Measurements from ENCODE around the gene ACTL8.
"Not testable (repeated sequence)": the region's sequence is repeated elsewhere in the genome, so short reads cannot be mapped to it uniquely, and the experiment has no call there.

The ACTL8 gene

GRCh38 chr1:17743008-17743647 lies 12.0 kb upstream of the ACTL8 start:
- intact Hi-C loops (cut with micrococcal nuclease) = no loop called here
- H3K27me3 Mint-ChIP-seq = peaks cover 26% of the 10 kb centered on the region
- no peak overlapping the region for H3K4me3 Mint-ChIP-seq
- H3K36me3 Mint-ChIP-seq (ENCODE audit: low read depth) = no peaks in the 10 kb centered on the region
- H3K4me1 Mint-ChIP-seq (ENCODE audit: low read depth) = no peaks in the 10 kb centered on the region
- no peaks in the 10 kb centered on the region for H3K9me3 Mint-ChIP-seq
- H3K27ac Mint-ChIP-seq = no peak overlapping the region

DNA sequence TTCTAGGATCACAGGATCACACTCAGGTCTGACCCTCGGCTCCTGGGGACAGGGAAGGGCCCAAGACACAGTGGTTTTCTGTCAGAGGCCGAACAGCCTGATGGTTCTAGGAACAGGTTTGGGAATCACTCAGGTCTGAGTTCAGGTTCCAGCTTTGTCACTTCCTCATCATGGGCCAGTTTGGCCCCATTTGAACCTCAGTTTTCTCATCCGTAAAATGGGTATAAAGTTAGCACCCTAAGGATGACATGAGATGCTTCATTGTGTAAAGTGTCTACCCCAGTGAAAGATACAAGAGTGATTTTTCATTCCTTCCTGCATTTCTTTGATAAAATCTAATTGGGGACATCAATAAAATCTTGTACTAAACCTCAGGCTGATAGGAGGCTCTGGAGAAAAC lies 11.2 kb upstream of the ACTL8 start:
- Mint-ChIP-seq H3K27me3 (peaks cover 26% of the 10 kb centered on the region), H3K4me1 (ENCODE audit: low read depth) (no peaks in the 10 kb centered on the region), H3K9me3 (no peaks in the 10 kb centered on the region), H3K27ac (no peak overlapping the region), H3K4me3 (no peak overlapping the region), H3K36me3 (ENCODE audit: low read depth) (no peaks in the 10 kb centered on the region)
- intact Hi-C loops (cut with micrococcal nuclease) = no loop called here

DNA sequence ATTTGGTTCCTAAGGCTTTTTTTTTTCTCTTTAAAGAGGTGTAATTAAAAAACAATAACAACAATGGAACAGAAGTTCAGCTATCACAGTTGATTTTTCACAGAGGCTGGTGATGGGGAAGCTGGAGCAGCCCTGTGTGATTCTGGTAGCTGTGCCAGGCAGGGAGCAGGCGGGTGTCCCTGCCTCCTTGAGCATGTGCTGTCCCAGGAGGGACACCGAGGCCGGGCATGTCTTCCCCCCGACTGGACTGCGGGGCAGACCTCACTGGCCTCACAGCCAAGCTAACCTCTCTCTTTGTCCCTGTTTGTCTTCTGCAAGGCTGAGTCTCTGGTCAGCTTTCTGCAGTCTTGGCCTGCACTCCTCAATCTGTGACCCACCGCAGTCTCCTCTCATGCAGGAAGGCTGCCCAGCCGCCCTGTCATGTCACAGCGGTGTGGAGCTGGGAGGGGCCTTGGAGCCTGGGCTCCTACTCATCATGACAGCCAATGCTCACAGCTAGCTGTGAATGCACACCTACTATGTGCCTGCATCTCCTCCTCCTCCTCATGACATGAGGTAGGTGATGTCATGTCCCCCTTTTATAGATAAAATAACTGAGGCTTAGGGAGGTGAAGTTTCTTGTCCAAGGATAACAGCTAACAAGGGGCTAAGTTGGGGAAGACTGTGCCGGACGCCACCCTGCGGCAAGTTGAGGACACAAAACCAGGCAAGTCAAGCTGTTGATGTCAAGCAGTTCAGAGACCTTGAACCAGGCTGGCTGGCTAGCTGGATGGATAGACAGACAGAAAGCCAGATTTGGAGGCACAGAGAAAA lies 10.3 kb upstream of the ACTL8 start:
- intact Hi-C loops (cut with micrococcal nuclease) = no loop called here
- Mint-ChIP-seq H3K9me3 (no peaks in the 10 kb centered on the region), H3K36me3 (ENCODE audit: low read depth) (no peaks in the 10 kb centered on the region), H3K4me3 (no peak overlapping the region), H3K27me3 (peaks cover 25% of the 10 kb centered on the region), H3K4me1 (ENCODE audit: low read depth) (no peaks in the 10 kb centered on the region), H3K27ac (no peak overlapping the region)

DNA sequence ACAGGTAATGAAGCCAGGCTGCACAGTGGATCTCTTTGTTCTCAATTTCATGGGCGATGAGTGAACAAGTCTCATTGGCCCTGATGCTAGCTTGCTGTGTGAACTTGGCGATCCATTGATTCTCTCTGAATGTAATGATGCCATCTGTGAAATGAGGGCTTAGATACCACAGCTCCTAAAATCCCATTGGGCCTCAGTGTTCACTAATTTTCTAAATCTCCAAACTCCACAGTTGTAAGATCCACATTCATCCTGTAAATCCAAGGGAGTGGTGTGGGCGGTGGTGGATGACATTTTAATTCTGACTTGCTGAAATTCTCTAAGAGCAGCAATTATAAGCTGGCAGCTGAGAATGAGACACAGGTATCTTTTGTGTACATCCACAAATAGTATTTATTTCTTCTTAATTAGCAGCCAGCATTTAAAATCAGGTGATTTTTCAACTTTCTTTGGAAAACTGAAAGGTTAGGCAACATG lies 9.6 kb upstream of the ACTL8 start:
- intact Hi-C loops (cut with micrococcal nuclease) = no loop called here
- Mint-ChIP-seq H3K9me3 (no peaks in the 10 kb centered on the region), H3K27ac (no peak overlapping the region), H3K4me3 (no peak overlapping the region), H3K4me1 (ENCODE audit: low read depth) (no peaks in the 10 kb centered on the region), H3K27me3 (peaks cover 23% of the 10 kb centered on the region), H3K36me3 (ENCODE audit: low read depth) (no peaks in the 10 kb centered on the region)

DNA sequence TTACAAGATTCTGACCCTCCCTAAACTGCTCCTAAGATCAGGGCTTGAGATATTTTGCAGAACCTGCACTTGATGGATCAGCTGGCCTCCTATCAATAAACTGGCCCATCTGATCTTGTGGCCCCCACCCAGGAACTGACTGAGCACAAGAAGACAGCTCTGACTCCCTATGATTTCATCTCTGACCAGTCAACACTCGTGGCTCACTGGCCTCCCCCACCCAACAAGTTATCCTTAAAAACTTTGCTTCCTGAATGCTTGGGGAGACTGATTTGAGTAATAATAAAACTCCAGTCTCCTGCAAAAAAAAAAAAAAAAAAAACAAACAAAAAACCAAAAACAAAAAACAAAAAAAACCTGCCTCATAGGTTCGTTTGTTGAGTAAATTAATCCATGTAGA lies 8.9 kb upstream of the ACTL8 start:
- H3K27ac Mint-ChIP-seq; H3K4me3 Mint-ChIP-seq; H3K4me1 Mint-ChIP-seq (ENCODE audit: low read depth); H3K9me3 Mint-ChIP-seq; intact Hi-C loops (cut with micrococcal nuclease); H3K36me3 Mint-ChIP-seq (ENCODE audit: low read depth): not testable (repeated sequence)
- H3K27me3 Mint-ChIP-seq = peaks cover 20% of the 10 kb centered on the region

DNA sequence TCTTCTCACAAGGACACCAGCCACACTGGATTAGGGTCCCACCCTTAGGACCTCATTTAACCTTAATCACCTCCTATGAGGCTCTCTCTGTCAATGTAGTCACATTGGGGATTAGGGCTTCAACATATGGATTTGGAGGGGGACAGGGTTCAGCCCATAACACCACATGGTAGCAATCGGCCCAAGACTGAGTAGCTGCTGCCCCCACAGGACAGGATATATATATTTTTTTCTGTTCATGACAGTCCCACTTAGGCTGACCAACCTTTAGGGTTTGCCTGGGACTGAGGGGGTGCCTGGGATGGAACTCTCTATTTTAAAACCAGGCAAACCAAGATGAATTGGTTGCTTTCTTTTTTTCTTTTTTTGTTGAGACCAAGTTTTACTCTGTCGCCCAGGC lies 8.2 kb upstream of the ACTL8 start:
- Mint-ChIP-seq H3K9me3 (no peaks in the 10 kb centered on the region), H3K27ac (no peak overlapping the region)
- intact Hi-C loops (cut with micrococcal nuclease) = no loop called here

GRCh38 chr1:17750333-17750732 lies 4.8 kb upstream of the ACTL8 start:
- Mint-ChIP-seq H3K27me3 (peaks cover 3% of the 10 kb centered on the region), H3K27ac (no peak overlapping the region)

More for the DNA sequence above, 8.2 kb upstream of the ACTL8 start:
- Mint-ChIP-seq H3K27me3 (peaks cover 17% of the 10 kb centered on the region), H3K4me1 (ENCODE audit: low read depth) (no peaks in the 10 kb centered on the region), H3K36me3 (ENCODE audit: low read depth) (no peaks in the 10 kb centered on the region), H3K4me3 (no peak overlapping the region)

GRCh38 chr1:17752356-17752755 lies 2.8 kb upstream of the ACTL8 start:
- Mint-ChIP-seq H3K27me3 (no peaks in the 10 kb centered on the region), H3K4me3 (no peak overlapping the region), H3K27ac (no peak overlapping the region), H3K36me3 (ENCODE audit: low read depth) (no peaks in the 10 kb centered on the region), H3K4me1 (ENCODE audit: low read depth) (no peaks in the 10 kb centered on the region), H3K9me3 (peaks cover 35% of the 10 kb centered on the region)
- intact Hi-C loops (cut with micrococcal nuclease) = no loop called here

More at GRCh38 chr1:17750333-17750732, 4.8 kb upstream of the ACTL8 start:
- intact Hi-C loops (cut with micrococcal nuclease) = no loop called here
- peaks cover 15% of the 10 kb centered on the region for H3K9me3 Mint-ChIP-seq
- no peak overlapping the region for H3K4me3 Mint-ChIP-seq
- H3K36me3 Mint-ChIP-seq (ENCODE audit: low read depth) = no peaks in the 10 kb centered on the region
- no peaks in the 10 kb centered on the region for H3K4me1 Mint-ChIP-seq (ENCODE audit: low read depth)

DNA sequence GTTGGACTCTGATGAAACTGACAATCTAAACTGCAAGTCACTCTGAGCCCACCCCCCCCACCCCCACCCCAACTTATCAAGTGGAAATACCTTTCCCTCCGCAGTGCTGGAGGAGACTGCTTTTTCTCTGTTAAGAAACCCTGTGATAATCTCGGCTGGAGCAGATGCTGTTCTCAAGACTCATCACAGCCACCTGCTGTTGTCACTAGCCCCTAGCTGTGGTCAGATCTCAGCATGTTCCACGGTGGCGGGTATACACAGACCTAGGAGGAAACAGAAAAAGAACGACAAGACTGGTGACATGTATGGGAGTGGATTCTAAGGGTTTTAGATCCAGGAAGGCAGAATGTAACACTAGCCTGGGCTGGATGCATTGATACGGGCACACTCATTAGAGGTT lies 2.3 kb downstream of the ACTL8 start:
- intact Hi-C loops (cut with micrococcal nuclease) = no loop called here
- peaks cover 1% of the 10 kb centered on the region for H3K27me3 Mint-ChIP-seq
- H3K27ac Mint-ChIP-seq = no peak overlapping the region
- no peaks in the 10 kb centered on the region for H3K4me1 Mint-ChIP-seq (ENCODE audit: low read depth)
- no peaks in the 10 kb centered on the region for H3K36me3 Mint-ChIP-seq (ENCODE audit: low read depth)
- no peak overlapping the region for H3K4me3 Mint-ChIP-seq
- peaks cover 67% of the 10 kb centered on the region for H3K9me3 Mint-ChIP-seq

- Mint-ChIP-seq H3K4me1 (ENCODE audit: low read depth) (no peaks in the 10 kb centered on the region), H3K27ac (no peak overlapping the region), H3K9me3 (peaks cover 65% of the 10 kb centered on the region), H3K27me3 (peaks cover 1% of the 10 kb centered on the region), H3K4me3 (no peak overlapping the region), H3K36me3 (ENCODE audit: low read depth) (no peaks in the 10 kb centered on the region)
- intact Hi-C loops (cut with micrococcal nuclease) = no loop called here
These were observed 4.0 kb downstream of the ACTL8 start for GRCh38 chr1:17759114-17759513.

- no peak overlapping the region for H3K4me3 Mint-ChIP-seq
- no peaks in the 10 kb centered on the region for H3K4me1 Mint-ChIP-seq (ENCODE audit: low read depth)
- H3K27ac Mint-ChIP-seq = no peak overlapping the region
- H3K27me3 Mint-ChIP-seq = peaks cover 3% of the 10 kb centered on the region
- H3K9me3 Mint-ChIP-seq = peaks cover 33% of the 10 kb centered on the region
- intact Hi-C loops (cut with micrococcal nuclease) = no loop called here
- no peaks in the 10 kb centered on the region for H3K36me3 Mint-ChIP-seq (ENCODE audit: low read depth)
These were observed 7.2 kb downstream of the ACTL8 start for GRCh38 chr1:17762313-17762712.

GRCh38 chr1:17763417-17763816 lies 8.3 kb downstream of the ACTL8 start:
- Mint-ChIP-seq H3K4me1 (ENCODE audit: low read depth) (no peaks in the 10 kb centered on the region), H3K9me3 (peaks cover 22% of the 10 kb centered on the region), H3K27ac (no peak overlapping the region), H3K36me3 (ENCODE audit: low read depth) (no peaks in the 10 kb centered on the region), H3K4me3 (no peak overlapping the region), H3K27me3 (peaks cover 2% of the 10 kb centered on the region)
- intact Hi-C loops (cut with micrococcal nuclease) = no loop called here

- intact Hi-C loops (cut with micrococcal nuclease) = no loop called here
- Mint-ChIP-seq H3K36me3 (ENCODE audit: low read depth) (no peaks in the 10 kb centered on the region), H3K9me3 (peaks cover 16% of the 10 kb centered on the region), H3K4me3 (no peak overlapping the region), H3K4me1 (ENCODE audit: low read depth) (no peaks in the 10 kb centered on the region), H3K27me3 (peaks cover 2% of the 10 kb centered on the region), H3K27ac (no peak overlapping the region)
These were observed 8.9 kb downstream of the ACTL8 start for GRCh38 chr1:17763995-17764394.

DNA sequence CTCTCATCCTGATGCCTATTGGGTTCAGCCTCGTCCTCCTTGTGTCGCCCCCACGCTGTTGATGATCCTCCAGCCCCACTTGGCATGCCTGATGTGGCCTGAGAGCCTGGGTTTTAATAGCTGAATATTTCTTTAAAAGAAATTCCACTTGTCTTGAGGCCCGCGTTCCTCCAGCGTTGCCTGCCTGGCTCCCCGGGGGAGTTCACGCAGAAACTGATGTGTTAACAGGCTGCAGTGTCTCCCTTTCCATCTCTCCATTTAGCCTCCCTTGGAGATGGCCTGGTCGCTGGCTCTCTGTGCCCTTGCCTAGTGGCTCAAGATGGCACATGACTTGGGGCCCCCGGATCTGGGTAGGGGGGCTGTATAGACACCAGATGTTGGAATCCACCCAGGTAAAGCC lies 9.5 kb downstream of the ACTL8 start:
- Mint-ChIP-seq H3K36me3 (ENCODE audit: low read depth) (no peaks in the 10 kb centered on the region), H3K4me1 (ENCODE audit: low read depth) (no peaks in the 10 kb centered on the region), H3K9me3 (peaks cover 10% of the 10 kb centered on the region), H3K4me3 (no peak overlapping the region), H3K27ac (no peak overlapping the region), H3K27me3 (peaks cover 2% of the 10 kb centered on the region)
- intact Hi-C loops (cut with micrococcal nuclease) = no loop called here
